T-helper 17 cell (primary cell): ENCODE results near the gene ACY1. TPM values are rescaled to one million over a fixed set of nuclear protein-coding genes. Genes with fewer than 3 reads are reported as not detected.

Experiments
- ATAC-seq: fragments of 150-1000 bp; cut with Tn5 transposase; 2 replicates; pipeline ENCODE4 v1.10.0; 2021; ENCODE audit warnings: mild to moderate bottlenecking, moderate library complexity
- DNase-seq, 3 donors: peaks; one replicate each; pipeline versions ENCODE4 v3.0.0 to v3.0.0-alpha.2; 2020 to 2021
- H3K9me3 ChIP-seq: one replicate; pipeline ENCODE4 v1.7.0; 2013; ENCODE audit warnings: low read length, mild to moderate bottlenecking; ENCODE audit not compliant: control insufficient read depth, poor library complexity, severe bottlenecking
- H3K27ac Mint-ChIP-seq: one replicate; pipeline ENCODE4 v1.8.0; 2022; ENCODE audit warnings: mild to moderate bottlenecking, moderate library complexity, mixed read lengths
- H3K27me3 Mint-ChIP-seq: one replicate; pipeline ENCODE4 v1.8.0; 2022; ENCODE audit warnings: mixed read lengths
- H3K36me3 Mint-ChIP-seq: one replicate; pipeline ENCODE4 v1.8.0; 2022; ENCODE audit warnings: low read depth, mixed read lengths
- H3K4me1 Mint-ChIP-seq: one replicate; pipeline ENCODE4 v1.8.0; 2022; ENCODE audit warnings: mild to moderate bottlenecking, mixed read lengths
- H3K4me3 Mint-ChIP-seq: one replicate; pipeline ENCODE4 v1.8.0; 2022; ENCODE audit warnings: mild to moderate bottlenecking, moderate library complexity, mixed read lengths
- total RNA-seq, 4 donors: library from RNA in 2 of 4; stranded (reverse) in 2 of 4; gene quantifications; one replicate each; pipeline ENCODE4 v1.2.3 and lab custom pipeline; 2022 to 2026

The ACY1 gene
- total RNA-seq, 2 donors from 2014 or later = 7.1 to 7.6 TPM

DNA sequence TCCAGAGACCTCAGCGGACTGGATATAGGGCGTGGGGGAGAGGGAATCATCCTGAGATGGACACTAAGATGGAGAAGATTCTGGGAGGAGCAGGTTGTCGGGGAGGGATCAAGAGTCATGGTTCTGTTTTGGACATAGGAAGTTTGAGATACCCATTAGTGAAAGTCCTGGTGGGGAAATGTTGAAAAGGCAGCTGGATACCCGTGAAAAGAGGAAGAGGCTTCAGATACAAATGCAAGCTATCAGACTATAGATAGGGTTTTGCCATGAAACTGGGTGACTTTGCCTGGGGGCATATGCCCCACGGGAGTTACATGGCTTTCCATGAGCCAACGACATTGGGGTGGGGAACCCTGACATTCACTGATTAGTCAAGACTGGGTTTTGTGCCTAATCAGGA, 29.2 kb upstream of the ACY1 start:
- H3K36me3 Mint-ChIP-seq = peaks cover 10% of the 10 kb centered on the region
- no peaks in the 10 kb centered on the region for H3K9me3 ChIP-seq
- H3K4me1 Mint-ChIP-seq = peaks cover 7% of the 10 kb centered on the region
- ATAC-seq (no peak), DNase-seq (no peak)
- H3K4me3 Mint-ChIP-seq = peak overlapping the region; percentile 36
- peaks cover 22% of the 10 kb centered on the region for H3K27me3 Mint-ChIP-seq
- H3K27ac Mint-ChIP-seq = no peak overlapping the region

DNA sequence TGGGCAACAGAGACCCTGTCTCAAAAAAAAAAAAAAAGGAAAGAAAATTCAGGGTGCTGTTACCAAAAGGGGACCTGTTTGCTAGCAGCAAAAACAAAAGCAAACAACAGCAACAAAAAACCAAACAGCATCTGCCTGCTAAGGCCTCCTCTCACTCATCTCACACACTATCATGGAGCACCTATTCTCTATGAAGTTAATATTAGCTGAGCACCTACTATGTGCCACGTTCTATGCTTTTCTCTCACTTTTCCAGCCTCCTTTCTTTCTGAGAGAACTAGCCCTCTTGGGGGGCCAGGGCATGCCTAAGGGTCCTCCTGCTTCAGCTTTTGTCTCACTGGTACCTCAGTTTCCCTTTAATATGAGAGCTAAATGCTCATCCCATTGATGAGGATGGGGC, 28.6 kb upstream of the ACY1 start:
- Mint-ChIP-seq H3K36me3 (peaks cover 10% of the 10 kb centered on the region), H3K27ac (no peak overlapping the region), H3K4me1 (peaks cover 7% of the 10 kb centered on the region), H3K27me3 (peaks cover 22% of the 10 kb centered on the region), H3K4me3 (peak overlapping the region; percentile 52)
- DNase-seq (no peak), ATAC-seq (no peak)
- H3K9me3 ChIP-seq = no peaks in the 10 kb centered on the region

DNA sequence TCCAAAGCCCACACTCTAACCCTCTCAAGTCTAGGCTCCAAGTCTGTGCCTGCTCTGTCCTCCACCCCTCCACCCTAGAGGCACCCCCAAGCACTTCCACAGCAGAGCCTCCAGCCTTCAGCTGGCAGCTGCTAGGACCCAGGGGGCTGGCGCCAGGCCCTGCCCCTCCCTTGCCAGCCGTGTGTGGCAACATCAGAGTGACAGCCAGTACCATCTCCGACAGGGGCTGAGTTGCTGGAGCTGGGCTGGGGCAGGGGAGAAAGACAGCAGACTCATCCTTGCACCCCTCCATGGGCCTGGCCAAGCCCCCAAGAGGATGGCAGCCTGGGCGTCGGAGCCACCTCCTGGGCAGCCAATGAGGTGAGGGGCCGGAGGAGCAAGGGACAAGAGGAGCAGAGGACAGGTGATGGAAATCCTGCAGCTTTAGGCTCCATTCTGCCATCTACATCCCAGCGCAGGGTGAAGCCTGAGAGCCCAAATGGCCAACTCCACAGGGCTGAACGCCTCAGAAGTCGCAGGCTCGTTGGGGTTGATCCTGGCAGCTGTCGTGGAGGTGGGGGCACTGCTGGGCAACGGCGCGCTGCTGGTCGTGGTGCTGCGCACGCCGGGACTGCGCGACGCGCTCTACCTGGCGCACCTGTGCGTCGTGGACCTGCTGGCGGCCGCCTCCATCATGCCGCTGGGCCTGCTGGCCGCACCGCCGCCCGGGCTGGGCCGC, 28.0 kb upstream of the ACY1 start, which contains the start of gene GPR62:
Gene GPR62, plus strand, starts transcription at position 207 of the 718 bp plus-strand sequence. Its CDS starts 272 bp downstream, at position 479.
- peaks cover 7% of the 10 kb centered on the region for H3K4me1 Mint-ChIP-seq
- H3K9me3 ChIP-seq = no peaks in the 10 kb centered on the region
- DNase-seq (no peak), ATAC-seq (no peak)
- peak within 1 kb of the TSS; percentile 52 for H3K4me3 Mint-ChIP-seq
- no peak within 1 kb of the TSS for H3K27ac Mint-ChIP-seq
- peaks cover 10% of the 10 kb centered on the region for H3K36me3 Mint-ChIP-seq
- H3K27me3 Mint-ChIP-seq = peaks cover 22% of the 10 kb centered on the region

DNA sequence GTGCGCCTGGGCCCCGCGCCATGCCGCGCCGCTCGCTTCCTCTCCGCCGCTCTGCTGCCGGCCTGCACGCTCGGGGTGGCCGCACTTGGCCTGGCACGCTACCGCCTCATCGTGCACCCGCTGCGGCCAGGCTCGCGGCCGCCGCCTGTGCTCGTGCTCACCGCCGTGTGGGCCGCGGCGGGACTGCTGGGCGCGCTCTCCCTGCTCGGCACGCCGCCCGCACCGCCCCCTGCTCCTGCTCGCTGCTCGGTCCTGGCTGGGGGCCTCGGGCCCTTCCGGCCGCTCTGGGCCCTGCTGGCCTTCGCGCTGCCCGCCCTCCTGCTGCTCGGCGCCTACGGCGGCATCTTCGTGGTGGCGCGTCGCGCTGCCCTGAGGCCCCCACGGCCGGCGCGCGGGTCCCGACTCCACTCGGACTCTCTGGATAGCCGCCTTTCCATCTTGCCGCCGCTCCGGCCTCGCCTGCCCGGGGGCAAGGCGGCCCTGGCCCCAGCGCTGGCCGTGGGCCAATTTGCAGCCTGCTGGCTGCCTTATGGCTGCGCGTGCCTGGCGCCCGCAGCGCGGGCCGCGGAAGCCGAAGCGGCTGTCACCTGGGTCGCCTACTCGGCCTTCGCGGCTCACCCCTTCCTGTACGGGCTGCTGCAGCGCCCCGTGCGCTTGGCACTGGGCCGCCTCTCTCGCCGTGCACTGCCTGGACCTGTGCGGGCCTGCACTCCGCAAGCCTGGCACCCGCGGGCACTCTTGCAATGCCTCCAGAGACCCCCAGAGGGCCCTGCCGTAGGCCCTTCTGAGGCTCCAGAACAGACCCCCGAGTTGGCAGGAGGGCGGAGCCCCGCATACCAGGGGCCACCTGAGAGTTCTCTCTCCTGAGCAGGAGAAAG, 27.2 kb upstream of the ACY1 start:
- peaks cover 12% of the 10 kb centered on the region for H3K36me3 Mint-ChIP-seq
- H3K27me3 Mint-ChIP-seq = peaks cover 22% of the 10 kb centered on the region
- peaks cover 7% of the 10 kb centered on the region for H3K4me1 Mint-ChIP-seq
- DNase-seq (no peak), ATAC-seq (peak; percentile 84)
- peak overlapping the region; percentile 41 for H3K4me3 Mint-ChIP-seq
- no peak overlapping the region for H3K27ac Mint-ChIP-seq
- H3K9me3 ChIP-seq = no peaks in the 10 kb centered on the region

- no peaks in the 10 kb centered on the region for H3K9me3 ChIP-seq
- H3K4me1 Mint-ChIP-seq = peaks cover 7% of the 10 kb centered on the region
- peaks cover 10% of the 10 kb centered on the region for H3K36me3 Mint-ChIP-seq
- DNase-seq (no peak), ATAC-seq (no peak)
- H3K27ac Mint-ChIP-seq = no peak overlapping the region
- H3K4me3 Mint-ChIP-seq = no peak overlapping the region
- peaks cover 22% of the 10 kb centered on the region for H3K27me3 Mint-ChIP-seq
These were observed 25.7 kb upstream of the ACY1 start for GRCh38 chr3:51957520-51958205.

- no peak overlapping the region for H3K27ac Mint-ChIP-seq
- peaks cover 12% of the 10 kb centered on the region for H3K27me3 Mint-ChIP-seq
- H3K9me3 ChIP-seq = no peaks in the 10 kb centered on the region
- peaks cover 5% of the 10 kb centered on the region for H3K4me1 Mint-ChIP-seq
- DNase-seq (no peak), ATAC-seq (no peak)
- H3K4me3 Mint-ChIP-seq = no peak overlapping the region
- peaks cover 8% of the 10 kb centered on the region for H3K36me3 Mint-ChIP-seq
These were observed 24.5 kb upstream of the ACY1 start for GRCh38 chr3:51958603-51959521.

GRCh38 chr3:51959651-51960050, 23.7 kb upstream of the ACY1 start:
- Mint-ChIP-seq H3K4me1 (peaks cover 5% of the 10 kb centered on the region), H3K36me3 (peaks cover 6% of the 10 kb centered on the region), H3K4me3 (no peak overlapping the region), H3K27me3 (peaks cover 5% of the 10 kb centered on the region), H3K27ac (no peak overlapping the region)
- H3K9me3 ChIP-seq = no peaks in the 10 kb centered on the region
- DNase-seq = no peak
- no peak for ATAC-seq

DNA sequence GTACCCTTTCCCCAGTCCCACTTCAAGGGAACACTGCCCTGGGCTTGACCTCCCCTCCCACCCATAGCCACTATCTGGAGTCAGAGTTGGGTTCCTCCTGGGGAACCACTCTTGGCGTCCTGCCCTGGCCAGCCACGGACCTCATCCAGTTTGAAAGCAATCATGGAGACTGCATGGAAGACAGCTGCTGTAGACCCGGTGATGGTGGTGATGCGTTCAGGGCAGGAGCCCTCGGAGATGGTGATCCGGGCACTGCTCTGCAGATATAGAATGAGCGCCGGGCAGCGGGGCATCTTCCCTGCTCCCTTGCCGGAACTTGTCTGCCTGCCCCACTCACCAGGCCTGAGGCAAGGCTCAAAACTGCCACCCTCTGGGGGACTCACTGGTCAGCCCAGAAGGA, 22.9 kb upstream of the ACY1 start:
- no peak overlapping the region for H3K27ac Mint-ChIP-seq
- ATAC-seq (no peak), DNase-seq (no peak)
- H3K9me3 ChIP-seq = no peaks in the 10 kb centered on the region
- H3K4me1 Mint-ChIP-seq = peaks cover 10% of the 10 kb centered on the region
- H3K4me3 Mint-ChIP-seq = no peak overlapping the region
- peaks cover 9% of the 10 kb centered on the region for H3K36me3 Mint-ChIP-seq
- no peaks in the 10 kb centered on the region for H3K27me3 Mint-ChIP-seq

DNA sequence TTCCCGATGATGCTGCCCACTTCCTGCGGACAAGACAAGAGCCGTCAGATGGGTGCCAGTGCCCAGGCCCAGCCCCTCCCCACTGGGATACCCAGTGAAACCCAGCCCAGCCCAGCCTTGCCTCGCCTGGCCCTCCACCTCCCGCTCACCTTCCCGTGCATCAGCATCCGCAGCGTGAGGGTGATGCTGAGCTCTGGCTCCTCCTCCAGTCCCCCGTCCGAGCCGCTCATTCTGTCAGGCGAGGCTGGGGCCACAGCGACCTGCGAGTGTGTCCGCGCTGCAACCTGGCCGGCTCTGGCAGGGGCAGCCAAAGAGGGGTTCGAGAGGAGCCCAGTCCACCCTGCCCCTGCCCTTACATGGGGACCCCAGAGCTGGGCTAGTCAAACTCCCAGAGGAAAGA, 22.3 kb upstream of the ACY1 start:
- DNase-seq (no peak), ATAC-seq (no peak)
- Mint-ChIP-seq H3K4me3 (no peak overlapping the region), H3K36me3 (peaks cover 9% of the 10 kb centered on the region), H3K27ac (no peak overlapping the region), H3K4me1 (peaks cover 15% of the 10 kb centered on the region), H3K27me3 (no peaks in the 10 kb centered on the region)
- no peaks in the 10 kb centered on the region for H3K9me3 ChIP-seq

GRCh38 chr3:51961602-51962569, 21.4 kb upstream of the ACY1 start:
- Mint-ChIP-seq H3K27me3 (no peaks in the 10 kb centered on the region), H3K4me3 (peak overlapping the region; percentile 19), H3K4me1 (peaks cover 17% of the 10 kb centered on the region), H3K27ac (no peak overlapping the region), H3K36me3 (peaks cover 9% of the 10 kb centered on the region)
- no peaks in the 10 kb centered on the region for H3K9me3 ChIP-seq
- DNase-seq (no peak), ATAC-seq (no peak)

DNA sequence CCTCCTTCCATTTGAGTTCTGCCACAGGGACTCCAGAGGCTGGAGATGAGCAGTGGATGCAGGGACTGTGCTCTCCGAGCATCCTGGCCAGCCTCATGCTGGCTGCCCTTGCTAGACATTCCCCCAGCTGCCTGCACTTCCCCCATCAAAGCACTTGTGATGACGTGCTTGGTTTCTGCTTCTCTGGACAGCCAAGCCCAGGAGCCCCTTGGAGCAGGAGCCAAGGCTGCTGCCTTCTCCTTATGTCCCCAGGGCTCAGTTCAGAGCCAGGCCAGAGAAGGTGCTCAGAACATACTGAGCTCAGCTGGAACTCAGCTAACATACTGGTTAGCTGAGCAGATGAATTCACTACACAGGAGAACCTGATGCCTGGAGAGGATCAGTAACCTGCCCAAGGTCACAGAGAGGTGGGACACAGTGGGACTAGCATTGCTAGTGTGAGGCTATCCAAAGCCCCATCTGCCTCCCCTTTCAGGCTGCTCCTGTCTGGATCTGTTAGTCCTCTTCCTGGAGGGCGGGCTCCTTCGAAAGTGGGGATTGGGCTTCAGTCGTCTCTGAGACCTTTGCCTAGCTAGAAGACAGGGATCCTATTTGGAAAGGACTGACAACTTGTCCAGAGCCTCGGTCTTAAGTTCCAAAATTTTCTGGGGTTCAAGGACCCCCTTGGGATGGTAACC, 20.3 kb upstream of the ACY1 start:
- Mint-ChIP-seq H3K4me1 (peaks cover 19% of the 10 kb centered on the region), H3K27ac (no peak overlapping the region), H3K4me3 (no peak overlapping the region), H3K27me3 (no peaks in the 10 kb centered on the region), H3K36me3 (peaks cover 9% of the 10 kb centered on the region)
- DNase-seq (no peak), ATAC-seq (no peak)
- no peaks in the 10 kb centered on the region for H3K9me3 ChIP-seq
